ENCODE measurements around the gene PLSCR4. TPM values are rescaled to one million over a fixed set of nuclear protein-coding genes. Genes with fewer than 3 reads are reported as not detected.

PLSCR4 gene
- total RNA-seq, 2 donors from 2014 or later, result 27.9 to 37.6 TPM

GRCh38 chr3:146209371-146209770, 41.5 kb downstream of the PLSCR4 start:
- intact Hi-C loops (cut with DNase I), result no loop called here
- DNase-seq, result no peak
- ATAC-seq, result no peak

- intact Hi-C loops (cut with DNase I), result no loop called here
Measured at GRCh38 chr3:146203776-146204175, 47.1 kb downstream of the PLSCR4 start.

GRCh38 chr3:146200461-146201220, 50.3 kb downstream of the PLSCR4 start:
- no peak for DNase-seq
- intact Hi-C loops (cut with DNase I), result no loop called here
- ATAC-seq, result no peak

More at GRCh38 chr3:146203776-146204175, 47.1 kb downstream of the PLSCR4 start:
- DNase-seq (no peak), ATAC-seq (no peak)

GRCh38 chr3:146199762-146200161, 51.1 kb downstream of the PLSCR4 start:
- no peak for DNase-seq
- peak in 1 of 2 donors; percentile 30 for ATAC-seq

GRCh38 chr3:146196789-146197188, 54.1 kb downstream of the PLSCR4 start:
- DNase-seq (no peak), ATAC-seq (no peak)
- intact Hi-C loops (cut with DNase I), result no loop called here

More at GRCh38 chr3:146199762-146200161, 51.1 kb downstream of the PLSCR4 start:
- intact Hi-C loops (cut with DNase I), result no loop called here

- no peak for DNase-seq
- intact Hi-C loops (cut with DNase I), result no loop called here
- ATAC-seq, result peak; percentile 39 to 67
Measured at GRCh38 chr3:146195605-146196004, 55.3 kb downstream of the PLSCR4 start.

- intact Hi-C loops (cut with DNase I), result no loop called here
- no peak for DNase-seq
- no peak for ATAC-seq
Measured at GRCh38 chr3:146195030-146195429, 55.9 kb downstream of the PLSCR4 start.

- intact Hi-C loops (cut with DNase I), result no loop called here
- DNase-seq (no peak), ATAC-seq (no peak)
Measured at GRCh38 chr3:146191051-146191450, 59.9 kb downstream of the PLSCR4 start.

GRCh38 chr3:146189519-146190173, 61.3 kb downstream of the PLSCR4 start:
- peak; percentile 78 to 83 for ATAC-seq
- no peak for DNase-seq
- intact Hi-C loops (cut with DNase I), result loop anchor here (5.0 to 10.0 kb wide), 2 partner anchors 127 to 405 kb away; no protein-coding TSS in a partner anchor

GRCh38 chr3:146187334-146187950, 63.5 kb downstream of the PLSCR4 start:
- ATAC-seq, result peak in 1 of 2 donors; percentile 15
- intact Hi-C loops (cut with DNase I), result loop anchor here (2.0 to 10.0 kb wide), 3 partner anchors 123 to 403 kb away; no protein-coding TSS in a partner anchor
- DNase-seq, result no peak

GRCh38 chr3:146184241-146185015, 66.5 kb downstream of the PLSCR4 start:
- intact Hi-C loops (cut with DNase I), result loop anchor here (5.0 to 10.0 kb wide), 2 partner anchors 122 to 400 kb away; no protein-coding TSS in a partner anchor
- ATAC-seq, result peak in 1 of 2 donors; percentile 44
- no peak for DNase-seq

- intact Hi-C loops (cut with DNase I), result loop anchor here in 1 of 2 donors (10.0 kb wide), 1 partner anchor 396 kb away; no protein-coding TSS in a partner anchor
Measured at GRCh38 chr3:146181216-146181615, 69.7 kb downstream of the PLSCR4 start.

GRCh38 chr3:146180376-146180775, 70.5 kb downstream of the PLSCR4 start:
- intact Hi-C loops (cut with DNase I), result loop anchor here in 1 of 2 donors (10.0 kb wide), 1 partner anchor 396 kb away; no protein-coding TSS in a partner anchor
- ATAC-seq, result no peak
- no peak for DNase-seq

More at GRCh38 chr3:146181216-146181615, 69.7 kb downstream of the PLSCR4 start:
- DNase-seq (no peak), ATAC-seq (no peak)

GRCh38 chr3:146178006-146178689, 72.8 kb downstream of the PLSCR4 start:
- ATAC-seq (peak; percentile 59 to 61), DNase-seq (no peak)
- intact Hi-C loops (cut with DNase I), result no loop called here

- intact Hi-C loops (cut with DNase I), result no loop called here
- ATAC-seq (peak; percentile 30 to 87), DNase-seq (no peak)
Measured at GRCh38 chr3:146177519-146177918, 73.4 kb downstream of the PLSCR4 start.

- DNase-seq (no peak), ATAC-seq (no peak)
- intact Hi-C loops (cut with DNase I), result no loop called here
Measured at GRCh38 chr3:146177072-146177471, 73.8 kb downstream of the PLSCR4 start.

GRCh38 chr3:146172586-146172985, 78.3 kb downstream of the PLSCR4 start:
- intact Hi-C loops (cut with DNase I), result no loop called here
- DNase-seq (no peak), ATAC-seq (no peak)

GRCh38 chr3:146170591-146170990, 80.3 kb downstream of the PLSCR4 start:
- intact Hi-C loops (cut with DNase I), result no loop called here
- DNase-seq (no peak), ATAC-seq (no peak)
